GM12872 (cell line): Measurements from ENCODE around the gene SPACA9.

ENCODE experiments used
- CTCF ChIP-seq: IDR thresholded peaks from 3 replicates; pipeline ENCODE4 v1.5.1; 2011; ENCODE audit warnings: low read depth, mild to moderate bottlenecking, low read length, moderate library complexity; ENCODE audit not compliant: insufficient read depth

The SPACA9 gene

DNA sequence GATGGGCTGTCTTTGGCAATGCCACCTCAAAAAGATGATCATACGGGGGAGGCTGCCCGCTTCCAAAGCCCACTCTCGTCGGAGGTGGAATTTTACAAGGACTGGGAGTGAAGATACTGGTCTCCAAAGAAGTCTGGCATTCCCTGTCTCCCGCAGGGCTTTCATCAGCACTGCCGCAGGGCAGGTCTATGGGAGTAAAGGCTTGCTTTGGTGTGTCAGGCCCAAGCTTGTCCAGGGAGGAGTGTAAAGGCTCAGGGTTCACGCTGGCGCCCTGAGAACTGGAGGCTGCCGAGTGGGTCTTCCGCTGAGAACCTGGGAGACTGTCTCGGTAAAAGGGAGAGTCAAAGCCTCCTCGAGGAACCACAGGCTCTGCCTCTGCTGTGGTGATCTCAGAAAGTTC is 27.0 kb downstream of the SPACA9 start:
- no peak for TF ChIP-seq CTCF

DNA sequence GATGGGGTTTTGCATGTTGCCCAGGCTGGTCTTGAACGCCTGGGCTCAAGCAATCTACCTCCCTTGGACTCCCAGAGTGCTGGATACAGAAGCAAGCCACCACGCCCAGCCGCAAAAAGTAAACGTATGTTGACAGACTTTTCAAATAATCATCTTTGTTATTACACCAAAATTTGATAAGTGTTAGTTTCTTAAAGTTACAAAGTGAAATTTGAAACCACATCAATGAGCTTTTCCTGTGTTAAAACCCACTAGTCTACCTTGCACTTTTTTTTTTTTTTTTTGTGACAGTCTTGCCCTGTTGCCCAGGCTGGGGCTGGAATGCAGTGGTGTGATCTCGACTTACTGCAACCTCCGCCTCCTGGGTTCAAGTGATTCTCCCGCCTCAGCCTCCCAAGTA is 29.9 kb downstream of the SPACA9 start:
- TF ChIP-seq CTCF = no peak

DNA sequence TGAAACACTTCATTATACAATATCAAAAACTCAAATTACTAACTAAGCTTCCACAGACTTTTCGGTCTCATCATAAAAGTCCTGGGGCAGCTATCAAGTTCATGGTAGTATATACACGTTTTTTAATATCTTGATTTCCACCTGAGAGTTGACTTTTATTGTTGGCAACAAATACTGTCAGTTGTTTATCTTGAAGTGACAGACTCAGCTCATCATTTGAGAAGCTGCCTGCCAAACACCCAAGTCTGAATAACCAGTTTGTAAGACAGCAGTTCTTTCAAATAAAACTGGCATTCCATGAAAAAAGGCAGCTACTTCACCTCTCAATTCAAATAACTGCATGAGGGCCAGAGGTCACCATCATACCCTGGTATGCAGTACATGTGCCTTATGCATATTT is 30.6 kb downstream of the SPACA9 start:
- no peak for TF ChIP-seq CTCF

DNA sequence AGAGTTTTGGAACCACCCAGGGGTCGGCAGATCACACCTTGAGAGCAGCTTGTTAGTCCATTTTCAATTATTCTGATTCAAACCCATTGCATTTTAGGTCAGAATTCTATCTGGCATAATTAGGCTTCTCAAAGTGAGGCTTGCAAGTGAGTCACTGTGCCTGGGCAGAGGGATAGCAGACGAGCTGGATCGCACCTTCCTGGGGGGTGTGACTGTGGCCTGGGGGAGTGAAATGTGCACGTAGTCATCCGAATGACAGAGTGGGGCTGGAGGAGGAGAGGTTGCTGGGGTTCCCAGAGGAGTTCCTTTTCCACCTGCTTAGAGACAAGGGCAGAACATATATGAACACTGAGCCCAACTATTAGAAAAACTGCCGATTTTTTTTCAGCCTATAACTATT is 31.7 kb downstream of the SPACA9 start:
- TF ChIP-seq CTCF = no peak

DNA sequence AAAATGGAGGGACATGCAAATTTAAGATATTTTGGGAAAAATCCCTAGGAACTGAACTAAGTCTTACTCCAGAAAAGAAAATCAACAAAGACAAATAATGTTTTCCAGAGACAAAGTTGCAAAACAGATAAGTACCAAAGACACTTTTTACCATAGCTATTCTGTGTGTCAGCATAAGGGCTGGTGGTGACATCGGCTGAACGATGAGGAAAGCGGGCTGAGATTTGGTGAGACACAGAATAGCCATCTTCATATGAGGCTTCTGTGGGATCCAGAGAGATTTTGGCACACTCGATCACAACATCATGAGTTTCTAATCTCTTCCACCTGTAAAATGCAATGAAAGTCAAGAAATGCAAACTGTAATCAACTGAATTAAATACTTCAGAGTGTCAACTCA is 33.4 kb downstream of the SPACA9 start:
- no peak for TF ChIP-seq CTCF

DNA sequence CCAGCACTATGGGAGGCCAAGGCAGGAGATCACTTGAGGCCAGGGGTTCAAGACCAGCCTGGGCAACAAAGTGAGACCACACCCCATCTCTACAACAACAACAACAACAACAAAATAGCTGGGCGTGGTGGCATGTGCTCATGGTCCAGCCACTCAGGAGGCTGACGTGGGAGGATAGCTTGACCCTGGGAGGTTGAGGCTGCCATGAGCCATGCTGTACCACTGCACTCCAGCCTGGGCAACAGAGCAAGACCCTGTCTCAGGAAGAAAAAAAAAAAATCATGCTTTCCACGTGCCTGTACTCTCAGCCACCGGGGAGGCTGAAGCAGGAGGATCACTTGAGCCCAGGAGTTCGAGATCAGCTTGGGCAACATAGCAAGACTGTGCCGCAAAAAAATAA is 36.2 kb downstream of the SPACA9 start:
- no peak for TF ChIP-seq CTCF

DNA sequence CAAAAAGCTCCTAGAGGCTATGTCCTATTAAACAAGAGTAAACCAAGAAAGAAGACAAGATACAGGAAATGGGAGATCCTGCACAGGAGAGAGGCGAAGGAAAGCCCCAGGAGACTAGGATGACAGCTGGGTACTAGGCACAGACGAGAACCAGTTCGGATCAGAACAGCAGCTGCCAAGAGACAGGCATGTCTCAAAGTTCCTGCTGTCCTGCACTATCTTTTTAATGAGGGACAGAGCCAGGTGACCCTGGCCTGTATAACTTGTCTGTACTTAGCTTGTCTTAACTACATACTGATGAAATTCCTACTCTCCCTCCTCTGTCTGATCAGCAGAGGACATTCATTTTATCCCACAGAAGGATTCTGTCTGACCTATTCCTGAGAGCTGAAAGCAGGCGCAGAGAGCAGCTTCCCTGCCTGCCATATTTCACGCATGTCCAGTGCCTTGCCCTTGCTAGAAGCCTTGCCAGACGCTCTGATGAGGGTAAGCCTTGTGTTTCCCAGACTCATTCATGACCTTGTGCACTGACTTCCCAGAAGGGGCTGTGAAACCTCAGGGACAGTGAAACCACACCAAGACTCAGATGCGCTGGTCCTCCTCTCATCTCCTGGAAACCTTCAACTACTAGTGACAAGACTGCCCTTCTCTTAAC is 41.0 kb downstream of the SPACA9 start:
- no peak for TF ChIP-seq CTCF
